WTC11 (cell line): ENCODE results near the gene FBRSL1. TPM values are rescaled to one million over a fixed set of nuclear protein-coding genes. Genes with fewer than 3 reads are reported as not detected.

Experiments used
- ATAC-seq: fragments of 200-7000 bp; cut with Tn5 transposase; 2 replicates; pipeline ENCODE4 v1.10.0; 2021; ENCODE audit warnings: mild to moderate bottlenecking, moderate library complexity
- CTCF ChIA-PET: fragments of 300-600 bp; sonication (Branson Sonifier 250); formaldehyde crosslinking; loops from one replicate; lab custom pipeline; 2021; ENCODE audit warnings: antibody characterized with exemption; lab: Charles Lee
- POLR2A ChIA-PET: fragments of 350-600 bp; sonication (Branson Sonifier 250); formaldehyde crosslinking; loops from one replicate; lab custom pipeline; 2021; ENCODE audit warnings: antibody characterized with exemption; lab: Charles Lee
- DNase-seq: peaks from one replicate; pipeline ENCODE4 v3.0.0; 2021; ENCODE audit warnings: low spot score
- H3K27ac Mint-ChIP-seq: 2 replicates; pipeline ENCODE4 v1.8.0; 2021; ENCODE audit warnings: mixed read lengths
- H3K27me3 Mint-ChIP-seq: 2 replicates; pipeline ENCODE4 v1.8.0; 2021; ENCODE audit warnings: low read depth, mild to moderate bottlenecking, moderate library complexity, mixed read lengths
- H3K36me3 Mint-ChIP-seq: 2 replicates; pipeline ENCODE4 v1.8.0; 2021; ENCODE audit warnings: mixed read lengths
- H3K4me1 Mint-ChIP-seq: 2 replicates; pipeline ENCODE4 v1.8.0; 2022; ENCODE audit warnings: mixed read lengths
- H3K4me3 Mint-ChIP-seq: 2 replicates; pipeline ENCODE4 v1.8.0; 2021; ENCODE audit warnings: mild to moderate bottlenecking, moderate library complexity, mixed read lengths
- H3K9me3 Mint-ChIP-seq: 2 replicates; pipeline ENCODE4 v1.8.0; 2021; ENCODE audit warnings: mixed read lengths
- AR ChIP-seq: fragments of 250-450 bp; sonication (Bioruptor Pico); IDR thresholded peaks from 2 replicates; pipeline ENCODE4 v1.9.0; 2021; ENCODE audit warnings: mild to moderate bottlenecking
- ATF2 ChIP-seq: sonication (generic); formaldehyde crosslinking; IDR thresholded peaks from 2 replicates; pipeline ENCODE4 v1.8.1; 2022; ENCODE audit warnings: low read depth, missing genetic modification reagents, borderline replicate concordance
- ATF6 ChIP-seq: sonication (generic); formaldehyde crosslinking; IDR thresholded peaks from 2 replicates; pipeline ENCODE4 v1.8.1; 2023; ENCODE audit warnings: mild to moderate bottlenecking, missing genetic modification reagents
- E2F1 ChIP-seq: sonication (generic); formaldehyde crosslinking; IDR thresholded peaks from 2 replicates; pipeline ENCODE4 v1.8.0; 2022; ENCODE audit warnings: mild to moderate bottlenecking, missing genetic modification reagents
- E2F5 ChIP-seq: sonication (generic); formaldehyde crosslinking; IDR thresholded peaks from 2 replicates; pipeline ENCODE4 v1.8.1; 2022; ENCODE audit warnings: mild to moderate bottlenecking, moderate library complexity, missing genetic modification reagents
- FOXP1 ChIP-seq: sonication (generic); formaldehyde crosslinking; IDR thresholded peaks from 2 replicates; pipeline ENCODE4 v1.8.0; 2022; ENCODE audit warnings: missing genetic modification reagents, mild to moderate bottlenecking, moderate library complexity, borderline replicate concordance
- GRHL2 ChIP-seq: fragments of 250-450 bp; sonication (Bioruptor Pico); IDR thresholded peaks from 2 replicates; pipeline ENCODE4 v1.8.0; 2022; ENCODE audit warnings: mild to moderate bottlenecking, moderate library complexity; ENCODE audit not compliant: insufficient replicate concordance, severe bottlenecking
- IRF1 ChIP-seq: sonication (generic); formaldehyde crosslinking; IDR thresholded peaks from 2 replicates; pipeline ENCODE4 v1.8.0; 2023; ENCODE audit warnings: missing genetic modification reagents
- MAX ChIP-seq: sonication (generic); formaldehyde crosslinking; IDR thresholded peaks from 2 replicates; pipeline ENCODE4 v1.8.0; 2022; ENCODE audit warnings: mild to moderate bottlenecking, missing genetic modification reagents
- MLX ChIP-seq: sonication (generic); formaldehyde crosslinking; IDR thresholded peaks from 2 replicates; pipeline ENCODE4 v1.8.1; 2023; ENCODE audit warnings: mild to moderate bottlenecking, missing genetic modification reagents, moderate library complexity
- MXD4 ChIP-seq: fragments of 250-450 bp; sonication (Bioruptor Pico); IDR thresholded peaks from 2 replicates; pipeline ENCODE4 v1.8.0; 2021; ENCODE audit warnings: mild to moderate bottlenecking, moderate library complexity, borderline replicate concordance
- NFATC4 ChIP-seq: fragments of 250-450 bp; sonication (Bioruptor Pico); IDR thresholded peaks from 2 replicates; pipeline ENCODE4 v1.9.0; 2021; ENCODE audit warnings: mild to moderate bottlenecking
- NR3C1 ChIP-seq: sonication (generic); formaldehyde crosslinking; conservative IDR thresholded peaks from 2 replicates; pipeline ENCODE4 v1.8.1; 2023; ENCODE audit warnings: low read depth, mild to moderate bottlenecking, missing genetic modification reagents
- TCF7 ChIP-seq: sonication (generic); formaldehyde crosslinking; IDR thresholded peaks from 2 replicates; pipeline ENCODE4 v1.8.0; 2022; ENCODE audit warnings: mild to moderate bottlenecking, low read depth, missing genetic modification reagents, moderate library complexity
- TEAD1 ChIP-seq: sonication (generic); formaldehyde crosslinking; IDR thresholded peaks from 2 replicates; pipeline ENCODE4 v1.8.0; 2022; ENCODE audit warnings: mild to moderate bottlenecking, missing genetic modification reagents
- ZMAT4 ChIP-seq: fragments of 250-450 bp; sonication (Bioruptor Pico); IDR thresholded peaks from 2 replicates; pipeline ENCODE4 v1.9.0; 2021; ENCODE audit warnings: mild to moderate bottlenecking
- ZNF423 ChIP-seq: fragments of 250-450 bp; sonication (Bioruptor Pico); IDR thresholded peaks from 2 replicates; pipeline ENCODE4 v2.1.2; 2022; ENCODE audit warnings: mild to moderate bottlenecking, moderate library complexity
- total RNA-seq: library from RNA; stranded (reverse); gene quantifications from 3 replicates; pipeline ENCODE4 v1.2.3, GENCODE V29; 2021

The FBRSL1 gene
- total RNA-seq, 1 experiment from 2014 or later, result 129 TPM

GRCh38 chr12:132451836-132452195 is 38.1 kb upstream of the FBRSL1 start:
- no peak for DNase-seq
- POLR2A ChIA-PET, result no interaction called here
- peaks cover 78% of the 10 kb centered on the region for H3K27me3 Mint-ChIP-seq
- TF ChIP-seq MAX (CRISPR knock-in tag) (no peak), NFATC4 (CRISPR knock-in tag) (no peak), E2F5 (no peak), IRF1 (CRISPR knock-in tag) (no peak), ATF2 (CRISPR knock-in tag) (no peak), GRHL2 (CRISPR knock-in tag) (no peak), MLX (CRISPR knock-in tag) (no peak), MXD4 (CRISPR knock-in tag) (no peak), TEAD1 (CRISPR knock-in tag) (no peak), ATF6 (no peak), E2F1 (no peak), AR (CRISPR knock-in tag) (no peak), TCF7 (CRISPR knock-in tag) (no peak)
- CTCF ChIA-PET, result interaction anchor here (0.8 to 2.0 kb wide), 2 partner anchors 9 to 109 kb away, joined by 3 to 6 read pairs; no protein-coding TSS in a partner anchor
- no peak overlapping the region for H3K27ac Mint-ChIP-seq
- H3K36me3 Mint-ChIP-seq, result peaks cover 9% of the 10 kb centered on the region
- H3K4me1 Mint-ChIP-seq, result no peaks in the 10 kb centered on the region
- peaks cover 10% of the 10 kb centered on the region for H3K9me3 Mint-ChIP-seq
- no peak overlapping the region for H3K4me3 Mint-ChIP-seq
- no peak for ATAC-seq

- no peak for TF ChIP-seq FOXP1 (CRISPR knock-in tag)
- TF ChIP-seq NR3C1 (CRISPR knock-in tag), result no peak
- TF ChIP-seq ZMAT4 (CRISPR knock-in tag), result no peak
- TF ChIP-seq ZNF423 (CRISPR knock-in tag), result no peak
- peaks cover 73% of the 10 kb centered on the region for H3K27me3 Mint-ChIP-seq
- no peak for ATAC-seq
- peaks cover 9% of the 10 kb centered on the region for H3K36me3 Mint-ChIP-seq
- no peak for DNase-seq
- H3K4me3 Mint-ChIP-seq, result no peak overlapping the region
- ChIA-PET CTCF (no interaction called here), POLR2A (no interaction called here)
- H3K9me3 Mint-ChIP-seq, result peaks cover 10% of the 10 kb centered on the region
- H3K27ac Mint-ChIP-seq, result no peak overlapping the region
- H3K4me1 Mint-ChIP-seq, result no peaks in the 10 kb centered on the region
Observed at GRCh38 chr12:132452596-132453350, 37.2 kb upstream of the FBRSL1 start.
